HG03280 (cell line): Measurements from ENCODE around the gene LGI4.

Source experiments
- ATAC-seq: cut with Tn5 transposase; IDR thresholded peaks from one replicate; pipeline ENCODE4 v1.9.1; 2021; ENCODE audit warnings: mild to moderate bottlenecking, moderate library complexity; ENCODE audit not compliant: unreplicated experiment

Gene LGI4

GRCh38 chr19:35124098-35125060 lies 10.5 kb downstream of the LGI4 start:
- no peak for ATAC-seq

GRCh38 chr19:35123573-35123972 lies 11.3 kb downstream of the LGI4 start:
- ATAC-seq: no peak

GRCh38 chr19:35122687-35123551 lies 11.9 kb downstream of the LGI4 start:
- ATAC-seq: no peak

- ATAC-seq: no peak
Observed at GRCh38 chr19:35120898-35121297, 14.0 kb downstream of the LGI4 start.

GRCh38 chr19:35120492-35120891 lies 14.4 kb downstream of the LGI4 start:
- no peak for ATAC-seq

- ATAC-seq: no peak
Observed at GRCh38 chr19:35119578-35120155, 15.2 kb downstream of the LGI4 start.

- ATAC-seq: no peak
Observed at GRCh38 chr19:35119091-35119490, 15.8 kb downstream of the LGI4 start.

- ATAC-seq: no peak
Observed at GRCh38 chr19:35118268-35119020, 16.4 kb downstream of the LGI4 start.

GRCh38 chr19:35117799-35118198 lies 17.1 kb downstream of the LGI4 start:
- ATAC-seq: no peak

GRCh38 chr19:35117116-35117515 lies 17.7 kb downstream of the LGI4 start:
- no peak for ATAC-seq

- ATAC-seq: no peak
Observed at GRCh38 chr19:35116072-35116801, 18.6 kb downstream of the LGI4 start.

GRCh38 chr19:35115177-35115951 lies 19.5 kb downstream of the LGI4 start, which contains the start of gene FXYD3:
Gene FXYD3, plus strand, starts transcription at chr19:35115823. Its CDS starts 3,554 bp downstream, at chr19:35119377.
- ATAC-seq: no peak

- no peak for ATAC-seq
Observed at GRCh38 chr19:35114353-35115176, 20.3 kb downstream of the LGI4 start.

- no peak for ATAC-seq
Observed at GRCh38 chr19:35112995-35113688, 21.7 kb downstream of the LGI4 start.

- ATAC-seq: no peak
Observed at GRCh38 chr19:35110974-35111373, 23.9 kb downstream of the LGI4 start.

GRCh38 chr19:35109395-35110112 lies 25.3 kb downstream of the LGI4 start:
- ATAC-seq: no peak

GRCh38 chr19:35108730-35109129 lies 26.1 kb downstream of the LGI4 start:
- no peak for ATAC-seq
